HG03097 (cell line): ENCODE measurements around the gene GTF2IRD1.

Experiments used
- ATAC-seq: cut with Tn5 transposase; IDR thresholded peaks from one replicate; pipeline ENCODE4 v1.9.1; 2021; ENCODE audit not compliant: unreplicated experiment, low FRiP score

Gene GTF2IRD1

GRCh38 chr7:74583630-74584029 lies 129.9 kb downstream of the GTF2IRD1 start:
- no peak for ATAC-seq

- ATAC-seq = no peak
These were observed 130.7 kb downstream of the GTF2IRD1 start for GRCh38 chr7:74584160-74584954.

GRCh38 chr7:74585844-74586243 lies 132.1 kb downstream of the GTF2IRD1 start:
- no peak for ATAC-seq

- no peak for ATAC-seq
These were observed 132.8 kb downstream of the GTF2IRD1 start for GRCh38 chr7:74586258-74587175.

- ATAC-seq = peak; percentile 56
These were observed 133.9 kb downstream of the GTF2IRD1 start for GRCh38 chr7:74587435-74588126.

GRCh38 chr7:74590813-74591212 lies 137.1 kb downstream of the GTF2IRD1 start:
- no peak for ATAC-seq

GRCh38 chr7:74598558-74598957 lies 144.9 kb downstream of the GTF2IRD1 start:
- no peak for ATAC-seq

- ATAC-seq = no peak
These were observed 145.5 kb downstream of the GTF2IRD1 start for GRCh38 chr7:74599244-74599643.

GRCh38 chr7:74604326-74605020 lies 150.8 kb downstream of the GTF2IRD1 start:
- ATAC-seq = no peak

GRCh38 chr7:74606101-74606908 lies 152.6 kb downstream of the GTF2IRD1 start:
- ATAC-seq = no peak

- no peak for ATAC-seq
These were observed 153.3 kb downstream of the GTF2IRD1 start for GRCh38 chr7:74606909-74607510.

GRCh38 chr7:74612015-74612829 lies 158.5 kb downstream of the GTF2IRD1 start:
- no peak for ATAC-seq

- ATAC-seq = no peak
These were observed 162.5 kb downstream of the GTF2IRD1 start for GRCh38 chr7:74615933-74616780.

- no peak for ATAC-seq
These were observed 163.6 kb downstream of the GTF2IRD1 start for GRCh38 chr7:74617180-74617744.

GRCh38 chr7:74619235-74619860 lies 165.6 kb downstream of the GTF2IRD1 start:
- ATAC-seq = no peak

- no peak for ATAC-seq
These were observed 168.6 kb downstream of the GTF2IRD1 start for GRCh38 chr7:74622228-74622749.
